GM21515 (cell line): ENCODE data around the gene HOXA6.

Source experiments
- ATAC-seq: cut with Tn5 transposase; IDR thresholded peaks from one replicate; pipeline ENCODE4 v1.9.1; 2021; ENCODE audit not compliant: unreplicated experiment

Gene HOXA6

DNA sequence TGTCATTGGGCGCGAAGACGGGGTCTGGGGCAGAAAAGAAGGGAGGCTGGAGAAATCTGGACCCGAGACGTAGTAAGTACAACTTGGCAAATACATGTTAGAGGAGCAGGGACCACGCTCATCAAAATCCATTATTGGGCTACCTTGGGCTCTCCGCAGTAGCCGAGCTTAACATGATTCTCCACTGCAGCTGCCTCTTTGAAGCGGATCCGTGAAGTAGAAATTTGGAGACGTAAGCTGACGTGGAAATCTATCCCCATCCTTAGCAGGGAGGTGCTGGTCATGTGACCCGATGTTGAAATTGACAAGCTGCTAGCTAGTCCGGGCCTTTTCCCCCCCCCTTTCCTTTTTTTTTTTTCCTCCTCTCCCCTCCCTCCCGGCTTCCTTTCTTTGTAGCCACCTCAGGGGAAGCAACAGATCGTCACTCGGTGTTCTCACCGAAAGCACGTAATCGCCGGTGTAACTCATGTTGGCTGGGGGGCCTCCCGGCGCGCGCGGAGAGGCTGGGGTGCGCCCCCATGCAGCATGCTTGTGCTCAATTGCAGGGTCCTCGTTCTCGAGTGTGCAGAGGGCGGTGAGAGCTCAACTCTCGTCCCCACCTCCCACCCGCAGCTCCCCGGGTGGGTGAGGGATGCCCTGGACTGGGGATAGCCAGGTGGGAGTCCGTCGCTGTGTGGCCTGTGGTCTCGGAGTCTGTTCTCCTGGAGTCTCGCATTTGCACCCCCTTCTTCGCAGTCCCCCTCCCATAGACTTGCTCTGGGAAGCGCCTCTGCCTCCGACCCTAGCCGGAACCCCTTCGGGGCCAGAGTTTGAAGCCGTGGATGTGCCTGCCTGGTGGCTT, 37.7 kb upstream of the HOXA6 start, which contains the start of gene HOXA11:
Gene HOXA11 (minus strand): TSS at position 220 of the 841 bp plus-strand sequence. CDS start 88 bp downstream, at position 132.
- no peak for ATAC-seq

DNA sequence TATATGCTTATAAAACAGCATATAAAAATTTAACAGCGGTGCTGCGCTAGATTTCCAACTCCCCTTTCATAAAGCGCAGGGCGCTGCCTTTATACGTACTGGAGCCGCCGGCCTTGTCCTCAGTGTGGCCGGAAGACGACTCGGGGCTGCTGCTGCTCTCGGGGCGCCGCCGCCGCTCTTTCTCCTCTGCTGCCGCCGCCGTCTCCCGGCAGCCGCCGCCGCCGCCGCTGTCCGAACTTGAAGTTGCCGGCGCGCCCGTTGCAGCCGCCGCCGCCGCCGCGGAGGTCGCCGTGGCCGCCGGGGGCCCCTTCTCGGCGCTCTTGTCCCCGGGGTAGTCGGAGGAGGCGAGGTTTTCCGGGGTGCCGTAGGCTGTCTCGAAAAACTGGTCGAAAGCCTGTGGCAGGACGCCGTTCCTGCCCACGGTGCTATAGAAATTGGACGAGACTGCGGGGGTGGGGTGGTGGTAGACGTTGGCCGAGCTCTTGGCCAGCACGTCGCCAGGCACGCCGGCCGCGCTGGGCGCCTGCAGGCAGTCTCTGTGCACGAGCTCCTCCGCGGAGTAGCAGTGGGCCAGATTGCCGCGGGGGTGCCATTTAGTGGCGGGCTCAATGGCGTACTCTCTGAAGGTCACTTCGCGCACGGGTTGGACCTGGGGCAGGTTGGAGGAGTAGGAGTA, 36.9 kb upstream of the HOXA6 start:
- no peak for ATAC-seq

DNA sequence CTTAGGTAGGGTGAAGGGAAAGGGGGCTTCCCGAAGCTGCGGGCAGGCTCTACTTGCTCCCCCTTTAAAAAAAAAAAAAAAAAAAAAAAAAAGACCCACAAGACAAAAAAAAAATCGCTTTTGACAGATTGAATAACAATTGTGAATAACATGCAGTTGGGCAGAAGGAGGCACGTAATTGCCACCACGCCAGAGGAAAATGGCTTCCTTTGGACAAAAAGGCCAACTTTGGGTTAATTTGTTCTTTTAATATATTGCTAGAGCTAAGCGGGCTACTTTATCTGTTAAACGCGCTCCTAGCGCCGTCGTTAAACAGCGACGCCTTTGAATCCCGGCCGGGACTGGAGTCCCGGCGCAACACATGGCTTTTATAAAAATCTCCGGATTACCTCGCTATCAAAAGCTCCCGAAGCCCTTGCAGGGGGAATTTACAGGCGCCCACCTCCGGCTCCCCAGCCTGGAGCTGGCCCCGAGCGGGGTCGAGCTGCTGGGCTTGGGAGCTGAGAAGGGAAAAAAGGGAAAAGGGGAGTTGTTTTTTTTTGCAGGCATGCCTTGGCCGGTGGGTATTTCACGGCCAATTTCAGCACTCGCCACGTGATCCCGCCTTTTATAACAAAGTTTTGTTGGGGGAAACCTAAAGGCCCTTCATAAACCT, 36.2 kb upstream of the HOXA6 start:
- ATAC-seq: no peak

- no peak for ATAC-seq
Measured at GRCh38 chr7:27182861-27183681, 35.5 kb upstream of the HOXA6 start.

DNA sequence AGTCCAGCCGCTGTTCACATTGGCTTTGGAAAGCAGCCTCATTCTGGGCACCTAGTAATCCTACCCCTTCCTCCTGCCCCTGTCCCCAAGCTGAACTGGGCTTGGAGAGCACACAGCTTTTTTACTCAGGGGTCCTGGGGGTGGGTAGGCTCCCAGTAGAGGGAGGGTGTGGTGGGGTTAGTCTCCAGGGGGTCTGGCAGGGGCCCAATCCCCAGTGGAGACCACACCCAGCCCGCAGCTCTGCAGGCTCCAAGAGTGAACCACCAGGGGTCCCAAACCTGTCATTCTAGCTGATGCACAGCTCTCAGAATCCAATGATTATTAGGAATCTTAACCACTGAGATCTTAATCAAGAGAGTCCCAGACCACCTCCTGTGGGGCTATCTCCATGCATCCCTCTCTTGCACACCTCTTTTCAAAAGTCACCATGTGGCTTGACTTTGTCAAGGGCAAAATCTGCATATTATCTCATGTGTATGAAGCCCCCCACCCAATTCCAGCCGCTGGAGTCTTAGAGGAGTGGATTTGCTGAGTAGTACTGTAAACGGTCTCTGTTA, 34.8 kb upstream of the HOXA6 start:
- ATAC-seq: no peak

- ATAC-seq: no peak
Measured at GRCh38 chr7:27181795-27182275, 34.3 kb upstream of the HOXA6 start.

- ATAC-seq: no peak
Measured at GRCh38 chr7:27180431-27181420, 33.2 kb upstream of the HOXA6 start.

- no peak for ATAC-seq
Measured at GRCh38 chr7:27179503-27180430, 32.2 kb upstream of the HOXA6 start.

DNA sequence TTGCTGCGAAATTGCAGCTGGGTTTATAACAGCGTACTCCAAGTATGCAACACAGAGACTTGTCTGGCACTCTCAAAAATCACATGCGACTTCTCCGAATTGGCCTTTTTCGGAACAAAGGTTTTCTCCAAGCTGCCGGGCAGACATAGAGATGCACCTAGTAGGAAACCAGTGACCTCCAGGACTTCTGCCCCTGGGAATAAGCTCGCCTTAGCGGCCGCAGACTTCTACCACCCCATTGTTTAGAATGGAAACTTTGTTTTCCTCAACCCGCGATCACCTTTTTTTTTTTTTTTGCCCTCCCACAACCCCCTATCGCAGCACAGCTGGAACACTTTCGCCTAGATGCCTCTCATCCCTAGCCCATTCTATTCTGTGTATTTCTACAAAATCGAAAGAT, 31.5 kb upstream of the HOXA6 start:
- no peak for ATAC-seq

DNA sequence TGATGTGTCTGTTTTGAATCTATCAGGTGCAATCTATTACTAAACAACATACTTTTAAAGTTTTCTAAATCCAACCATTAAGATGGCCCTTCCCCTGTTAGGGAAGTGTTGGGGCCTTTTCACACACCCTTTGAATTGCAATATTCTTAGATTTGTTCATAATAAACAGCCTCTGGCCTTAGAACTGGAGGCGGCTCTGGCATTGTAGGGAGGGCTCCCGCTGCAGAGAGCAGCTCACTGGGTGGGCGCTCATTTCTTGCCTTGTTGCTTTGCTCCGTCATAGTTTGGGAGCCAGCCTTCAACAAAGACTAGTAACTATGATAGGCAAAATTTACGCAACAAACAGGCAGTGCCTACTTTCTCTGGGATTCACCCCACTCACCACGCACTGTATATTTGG, 30.8 kb upstream of the HOXA6 start:
- ATAC-seq: no peak

DNA sequence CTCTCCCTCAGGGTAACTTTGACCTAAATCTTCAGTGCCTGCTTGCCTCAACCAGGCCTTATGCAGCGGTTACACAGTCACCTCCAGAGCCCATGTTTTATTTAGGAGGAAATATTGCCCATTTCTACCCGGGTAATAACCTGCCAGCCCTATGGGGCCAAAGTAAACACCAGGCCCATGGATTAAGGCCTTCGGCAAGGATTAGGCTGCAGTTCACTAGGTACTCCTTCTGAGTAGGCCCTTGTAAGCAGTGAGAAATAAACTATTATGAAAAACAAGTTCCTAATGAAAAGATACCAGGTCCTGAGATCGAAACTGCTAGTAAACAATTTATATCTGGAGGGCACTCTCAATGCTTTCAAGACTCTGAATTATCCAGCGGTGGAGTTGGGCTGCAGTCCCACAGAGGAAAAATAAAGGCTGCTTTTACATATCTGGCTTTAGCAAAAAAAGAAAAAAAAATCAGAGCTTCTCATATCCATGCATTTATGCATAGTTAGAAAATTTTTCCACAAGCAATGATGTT, 30.3 kb upstream of the HOXA6 start:
- no peak for ATAC-seq

DNA sequence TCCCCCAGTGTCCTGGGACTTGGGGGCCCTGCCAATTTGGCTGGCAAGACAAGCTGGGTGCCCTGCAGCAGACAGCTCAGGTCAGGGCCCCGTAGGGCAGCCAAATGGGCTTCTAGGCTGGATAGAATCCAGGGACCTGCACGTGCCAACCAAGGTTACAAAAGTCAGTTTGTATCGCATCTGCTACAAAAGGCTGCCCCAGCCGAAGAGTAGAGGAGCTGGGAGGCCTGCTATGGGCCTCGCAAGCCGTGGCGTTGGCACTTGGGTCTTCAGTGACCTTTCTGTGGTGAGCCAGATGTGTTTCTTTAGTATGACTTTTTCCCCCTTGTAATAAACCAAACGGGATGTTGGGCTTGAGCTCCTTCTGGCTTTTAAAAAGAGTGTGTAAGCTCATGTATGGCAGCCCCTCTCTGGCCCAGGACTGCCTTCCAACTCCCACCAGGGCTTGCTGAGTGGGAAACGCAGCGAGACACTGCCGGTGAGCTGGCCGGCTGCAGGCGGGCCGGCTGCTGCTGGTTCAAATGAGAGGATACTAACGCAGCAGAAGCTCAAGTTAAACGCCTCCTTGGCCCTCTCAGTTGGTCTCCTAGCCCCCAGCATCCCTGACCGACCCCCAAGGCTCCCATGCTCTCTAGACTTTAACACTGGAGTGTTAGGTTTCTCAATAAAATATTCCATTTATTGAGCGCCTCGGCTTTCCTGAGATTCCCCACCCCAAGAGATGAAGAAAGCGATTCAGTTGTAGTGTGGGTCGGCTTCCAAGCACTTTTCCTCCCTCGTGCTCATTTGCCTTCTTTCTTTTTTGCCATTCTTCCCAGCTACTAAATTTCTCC, 29.6 kb upstream of the HOXA6 start:
- no peak for ATAC-seq

GRCh38 chr7:27176524-27176845, 28.9 kb upstream of the HOXA6 start:
- ATAC-seq: no peak

GRCh38 chr7:27175626-27176523, 28.3 kb upstream of the HOXA6 start:
- ATAC-seq: no peak

DNA sequence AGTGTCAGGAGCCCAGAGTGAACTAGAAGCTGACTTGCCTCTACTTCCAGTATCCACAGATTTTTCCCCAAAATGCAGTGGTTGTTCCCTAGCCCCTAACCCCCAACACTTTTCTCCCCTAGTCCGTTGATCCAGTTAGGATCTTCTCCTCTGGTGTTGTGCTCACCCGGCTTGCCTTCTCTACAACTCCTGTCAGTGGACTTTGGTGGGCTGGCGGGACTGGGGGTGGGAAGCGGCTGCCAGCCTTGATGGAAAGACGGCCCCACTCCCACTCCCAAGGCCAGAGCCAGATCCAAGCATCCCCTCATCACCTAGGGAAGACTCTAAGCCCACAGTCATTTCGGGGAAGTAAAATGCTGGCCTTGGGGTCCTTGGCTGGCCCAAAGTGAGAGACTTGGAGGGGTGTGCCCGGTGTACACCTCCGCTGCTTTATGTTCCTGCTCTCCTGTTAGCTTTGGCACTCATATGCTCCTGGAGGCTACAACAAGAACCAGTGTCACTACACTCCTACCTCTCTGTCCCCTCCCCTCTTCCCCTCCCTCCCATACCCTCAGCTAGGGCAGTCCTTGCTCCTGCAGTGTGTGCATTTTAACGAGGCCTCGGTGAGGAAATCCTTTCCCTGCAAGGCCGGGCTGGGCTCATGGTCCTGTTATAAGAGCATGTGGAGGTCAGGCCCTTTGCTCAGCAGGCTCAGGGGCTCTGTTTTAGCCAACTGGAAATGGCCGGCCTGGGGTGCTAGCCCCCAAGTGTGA, 27.5 kb upstream of the HOXA6 start:
- no peak for ATAC-seq
